ENCODE data around the gene NISCH.

NISCH gene

DNA sequence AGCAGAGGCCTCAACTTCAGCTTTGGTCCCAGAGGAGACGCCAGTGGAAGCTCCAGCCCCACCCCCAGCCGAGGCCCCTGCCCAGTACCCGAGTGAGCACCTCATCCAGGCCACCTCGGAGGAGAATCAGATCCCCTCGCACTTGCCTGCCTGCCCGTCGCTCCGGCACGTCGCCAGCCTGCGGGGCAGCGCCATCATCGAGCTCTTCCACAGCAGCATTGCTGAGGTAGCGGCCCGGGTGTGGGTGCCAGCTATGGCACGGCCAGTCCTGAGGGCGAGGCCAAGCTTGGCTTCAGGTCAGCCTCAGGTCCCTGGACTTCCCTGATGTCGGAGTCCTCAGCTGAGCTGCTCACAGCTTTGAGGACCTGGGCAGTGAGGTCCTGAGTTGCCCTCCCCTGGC, 34.0 kb downstream of the NISCH start:
- no peak for DNase-seq (ENCODE audit: low read depth in 1 of 2, low spot score in 1 of 2)

- DNase-seq (ENCODE audit: low read depth in 1 of 2, low spot score in 1 of 2): no peak
Measured at GRCh38 chr3:52490035-52490938, 34.9 kb downstream of the NISCH start.

GRCh38 chr3:52490939-52491526, 35.6 kb downstream of the NISCH start:
- no peak for DNase-seq (ENCODE audit: low read depth in 1 of 2, low spot score in 1 of 2)

- DNase-seq (ENCODE audit: low read depth in 1 of 2, low spot score in 1 of 2): no peak
Measured at GRCh38 chr3:52492059-52492458, 36.7 kb downstream of the NISCH start.

- no peak for DNase-seq (ENCODE audit: low read depth in 1 of 2, low spot score in 1 of 2)
Measured at GRCh38 chr3:52493232-52494017, 38.0 kb downstream of the NISCH start.

- no peak for DNase-seq (ENCODE audit: low read depth in 1 of 2, low spot score in 1 of 2)
Measured at GRCh38 chr3:52494445-52494844, 39.0 kb downstream of the NISCH start.

DNA sequence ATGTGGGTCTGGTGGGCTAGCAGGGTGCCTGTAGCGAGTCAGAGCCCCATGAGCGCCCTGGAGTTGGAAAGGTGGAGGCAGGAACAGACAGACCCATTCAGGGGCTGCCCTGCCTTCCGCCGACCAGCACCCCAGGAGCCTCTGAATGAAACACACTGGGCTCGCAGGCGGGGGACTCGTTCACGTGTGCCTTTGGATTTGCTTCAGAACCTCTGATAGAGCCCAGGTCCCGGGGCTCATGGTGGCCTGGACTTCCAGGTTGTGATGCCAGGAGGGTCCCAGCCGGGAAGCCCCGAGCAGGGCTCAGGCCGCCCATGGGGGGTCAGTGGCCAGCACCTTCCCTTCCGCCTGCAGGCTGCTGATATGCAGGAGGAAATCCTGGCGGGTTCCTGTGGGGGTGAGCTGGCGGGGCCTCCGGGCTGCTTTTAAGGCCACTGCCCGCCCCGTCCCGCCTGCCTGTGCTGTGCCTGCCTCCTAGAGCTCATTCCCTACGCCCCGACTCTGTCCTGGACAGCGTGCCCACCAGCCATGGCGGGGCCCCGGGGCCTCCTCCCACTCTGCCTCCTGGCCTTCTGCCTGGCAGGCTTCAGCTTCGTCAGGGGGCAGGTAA, 39.6 kb downstream of the NISCH start, which contains the start of gene STAB1:
Gene STAB1, plus strand, starts transcription at position 453 of the 610 bp plus-strand sequence. Its CDS starts 76 bp downstream, at position 529.
- DNase-seq (ENCODE audit: low read depth in 1 of 2, low spot score in 1 of 2): no peak

DNA sequence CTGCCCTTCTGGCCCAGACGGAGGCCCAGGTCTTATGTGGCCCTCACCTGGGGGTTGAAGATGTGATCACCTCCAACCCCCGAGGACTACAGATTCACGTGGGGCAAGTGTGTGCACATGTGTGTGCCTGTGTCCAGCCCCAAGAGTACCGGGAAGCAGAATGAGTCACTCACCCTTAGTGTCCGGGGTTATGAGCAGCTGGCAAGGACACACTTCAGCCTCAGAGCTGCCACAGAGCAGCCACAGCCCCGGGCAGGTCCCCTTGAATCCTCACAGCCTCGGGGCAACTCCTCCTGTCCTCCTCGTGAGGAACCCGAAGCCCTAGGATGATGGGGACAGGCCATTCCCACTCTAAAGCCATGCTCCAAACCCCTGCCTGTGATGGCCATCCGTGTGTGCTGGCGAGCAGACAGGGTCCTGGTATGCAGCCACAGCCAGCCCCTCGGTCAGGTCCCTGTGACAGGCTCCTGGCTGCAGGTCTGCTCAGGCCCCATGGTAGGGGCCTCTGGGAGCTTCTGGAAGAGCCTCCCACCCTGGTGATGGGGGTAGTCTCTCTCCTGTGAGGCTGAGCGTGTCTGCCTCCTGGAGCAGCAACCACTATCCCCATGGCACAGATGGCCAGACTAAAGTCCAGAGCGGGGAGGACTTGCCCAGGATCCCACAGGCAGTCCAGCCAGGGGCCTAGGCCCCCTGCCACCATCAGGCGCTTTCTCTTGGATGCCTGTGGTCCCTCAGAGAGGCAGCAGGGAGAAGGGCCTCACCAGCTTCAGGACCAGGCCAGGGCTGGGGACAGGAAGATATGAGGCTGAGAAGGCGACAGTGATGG, 40.6 kb downstream of the NISCH start:
- no peak for DNase-seq (ENCODE audit: low read depth in 1 of 2, low spot score in 1 of 2)

DNA sequence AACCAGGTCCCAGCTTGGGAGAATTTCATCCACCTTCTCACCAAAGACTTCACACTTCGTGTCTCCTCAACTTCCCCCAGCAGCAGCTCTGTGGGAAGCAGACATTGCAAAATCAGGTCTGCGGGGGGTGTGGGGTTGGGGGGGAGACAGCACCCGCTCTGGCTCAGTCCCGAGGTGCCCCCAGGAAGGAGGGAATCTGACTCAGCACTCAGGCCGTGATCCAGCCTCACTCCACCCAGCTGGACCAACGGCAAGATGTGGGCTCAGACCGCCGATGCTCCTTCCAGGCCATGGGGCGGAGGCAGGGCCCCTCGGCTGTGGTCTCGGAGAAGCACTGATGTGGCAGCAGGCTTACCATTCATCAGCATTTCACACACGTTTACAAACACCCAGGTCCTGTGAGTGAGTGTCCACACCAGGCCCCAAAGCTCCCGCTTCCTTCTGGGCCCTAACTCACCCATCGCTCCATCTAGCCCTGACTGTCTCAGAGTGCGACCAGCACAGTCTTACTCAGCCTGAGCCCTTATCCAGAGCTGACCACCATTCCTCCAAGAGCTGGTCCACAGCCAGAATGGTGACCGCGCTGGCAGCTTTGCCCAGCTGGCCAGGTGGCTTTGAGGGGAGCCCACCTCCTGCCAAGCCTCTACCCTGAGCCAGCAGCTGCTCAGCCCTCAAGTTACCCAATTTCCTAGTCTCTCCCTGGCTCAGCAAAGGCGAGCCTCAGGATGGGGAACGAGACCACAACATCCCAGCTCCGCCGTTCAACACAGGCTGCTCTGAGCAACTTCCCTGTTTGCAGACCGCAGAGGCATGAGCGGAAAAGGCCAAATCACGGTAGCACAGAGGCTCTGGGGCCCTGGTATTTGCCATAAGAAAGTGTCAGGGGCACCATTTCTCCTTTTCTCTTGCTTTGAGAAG, 43.0 kb downstream of the NISCH start:
- DNase-seq (ENCODE audit: low read depth in 1 of 2, low spot score in 1 of 2): no peak

- no peak for DNase-seq (ENCODE audit: low read depth in 1 of 2, low spot score in 1 of 2)
Measured at GRCh38 chr3:52501046-52501445, 45.6 kb downstream of the NISCH start.

GRCh38 chr3:52502001-52502400, 46.6 kb downstream of the NISCH start:
- DNase-seq (ENCODE audit: low read depth in 1 of 2, low spot score in 1 of 2): no peak

- no peak for DNase-seq (ENCODE audit: low read depth in 1 of 2, low spot score in 1 of 2)
Measured at GRCh38 chr3:52502808-52503350, 47.5 kb downstream of the NISCH start.

- no peak for DNase-seq (ENCODE audit: low read depth in 1 of 2, low spot score in 1 of 2)
Measured at GRCh38 chr3:52503788-52504424, 48.5 kb downstream of the NISCH start.

GRCh38 chr3:52504977-52505376, 49.6 kb downstream of the NISCH start:
- DNase-seq (ENCODE audit: low read depth in 1 of 2, low spot score in 1 of 2): no peak

DNA sequence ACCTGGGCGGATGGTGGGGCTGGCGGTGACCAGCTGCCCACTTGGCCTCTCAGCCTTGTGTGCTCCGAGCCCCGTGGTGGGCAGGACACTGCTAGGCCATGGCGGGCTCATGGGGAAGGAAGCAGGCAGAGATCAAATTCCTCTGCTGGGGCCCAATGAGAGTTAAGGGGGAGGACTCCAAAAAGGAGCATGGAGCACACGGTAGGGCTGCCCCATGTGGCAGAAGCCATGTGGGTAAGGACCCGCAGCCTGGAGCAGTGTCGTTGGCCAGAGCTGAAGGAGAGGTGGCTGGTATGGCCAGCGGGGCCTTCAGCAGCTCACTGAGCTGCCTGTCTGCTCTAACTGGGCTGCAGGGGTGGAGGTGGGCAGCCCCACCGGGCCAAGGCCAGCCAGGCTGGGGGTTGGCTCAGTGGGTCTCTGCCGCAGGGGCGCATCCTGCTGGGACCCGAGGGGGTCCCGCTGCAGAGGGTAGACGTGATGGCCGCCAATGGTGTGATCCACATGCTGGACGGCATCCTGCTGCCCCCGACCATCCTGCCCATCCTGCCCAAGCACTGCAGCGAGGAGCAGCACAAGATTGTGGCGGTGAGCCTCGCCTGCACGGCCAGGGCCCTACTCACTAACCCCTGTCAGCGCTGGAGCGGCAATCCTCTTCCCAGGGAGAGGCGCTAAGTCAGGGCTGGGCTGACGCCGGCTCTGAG, 51.0 kb downstream of the NISCH start:
- no peak for DNase-seq (ENCODE audit: low read depth in 1 of 2, low spot score in 1 of 2)

- no peak for DNase-seq (ENCODE audit: low read depth in 1 of 2, low spot score in 1 of 2)
Measured at GRCh38 chr3:52507359-52507758, 52.0 kb downstream of the NISCH start.

DNA sequence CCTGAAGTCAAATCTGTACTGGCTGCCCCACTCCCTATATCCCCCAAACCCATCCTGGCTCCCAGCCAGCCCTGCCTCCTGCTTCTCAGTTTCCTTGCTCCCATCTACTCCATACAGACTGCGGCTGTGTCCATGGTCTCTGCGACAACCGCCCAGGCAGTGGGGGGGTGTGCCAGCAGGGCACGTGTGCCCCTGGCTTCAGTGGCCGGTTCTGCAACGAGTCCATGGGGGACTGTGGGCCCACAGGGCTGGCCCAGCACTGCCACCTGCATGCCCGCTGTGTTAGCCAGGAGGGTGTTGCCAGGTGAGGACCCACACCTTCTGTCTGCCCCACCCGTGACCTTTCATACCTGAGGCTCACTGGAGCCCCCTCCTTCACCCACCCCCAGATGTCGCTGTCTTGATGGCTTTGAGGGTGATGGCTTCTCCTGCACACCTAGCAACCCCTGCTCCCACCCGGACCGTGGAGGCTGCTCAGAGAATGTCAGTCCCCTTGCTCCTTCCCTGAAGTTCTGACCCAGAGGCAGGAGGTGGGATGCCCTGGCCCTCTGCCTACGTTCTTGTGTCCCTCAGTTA, 54.4 kb downstream of the NISCH start:
- no peak for DNase-seq (ENCODE audit: low read depth in 1 of 2, low spot score in 1 of 2)

GRCh38 chr3:52511509-52511908, 56.1 kb downstream of the NISCH start:
- DNase-seq (ENCODE audit: low read depth in 1 of 2, low spot score in 1 of 2): no peak
